K562 (cell line): ENCODE results near the gene POLRMT. TPM values are rescaled to one million over a fixed set of nuclear protein-coding genes. Genes with fewer than 3 reads are reported as not detected.

ENCODE experiments used
- CREB1 ChIP-seq, 2 experiments: sonication (generic) in 1 of 2; formaldehyde crosslinking in 1 of 2; IDR thresholded peaks; 2 replicates each; pipeline versions ENCODE4 v1.6.1 to v1.8.0; 2012 to 2022; ENCODE audit warnings: inconsistent platforms in 1 of 2, mild to moderate bottlenecking in 1 of 2, missing genetic modification reagents in 1 of 2, moderate library complexity in 1 of 2
- DNMT1 ChIP-seq: fragments of 450-650 bp; IDR thresholded peaks from 2 replicates; pipeline ENCODE4 v1.6.1; 2016; ENCODE audit warnings: antibody characterized with exemption, mild to moderate bottlenecking
- MEF2A ChIP-seq: IDR thresholded peaks from 2 replicates; pipeline ENCODE4 v1.6.1; 2011; ENCODE audit warnings: low read depth, mild to moderate bottlenecking, low read length, moderate library complexity; ENCODE audit not compliant: control insufficient read depth
- SRSF3 ChIP-seq: fragments of 200-400 bp; formaldehyde crosslinking; IDR thresholded peaks from 2 replicates; pipeline ENCODE4 v1.6.1; 2016; ENCODE audit warnings: mild to moderate bottlenecking, low read length, moderate library complexity; ENCODE audit not compliant: insufficient read depth
- WHSC1 ChIP-seq: IDR thresholded peaks from one replicate; pipeline ENCODE4 v1.6.1; 2012; ENCODE audit warnings: low read length, control low read depth, inconsistent platforms
- XRCC3 ChIP-seq: fragments of 450-650 bp; IDR thresholded peaks from 2 replicates; pipeline ENCODE4 v1.6.1; 2017; ENCODE audit warnings: mild to moderate bottlenecking, moderate library complexity
- XRCC4 ChIP-seq: IDR thresholded peaks from one replicate; pipeline ENCODE4 v1.6.1; 2011; ENCODE audit not compliant: insufficient read depth, insufficient read length; ENCODE audit errors: extremely low read depth
- polyA plus RNA-seq, 8 experiments: library from polyadenylated mRNA; depleted of rRNA in 4 of 8; stranded (reverse) in 5 of 8; unstranded in 3 of 8; fragments of >200 nt; fragmentation: Nextera tagmentation in 2 of 8; fragmentation: Illumina TruSeq in 1 of 8; extraction: Ambion mirVana in 2 of 8; extraction: Trizol in 1 of 8; gene quantifications; 2 replicates each; pipeline versions ENCODE4 v1.2.1 to v1.2.3, GENCODE V29; 2011 to 2014; ENCODE audit warnings: inconsistent platforms in 1 of 8, missing spikeins in 1 of 8
- total RNA-seq, 7 experiments: library from RNA; depleted of rRNA in 6 of 7; stranded (reverse); fragments of >200 nt in 6 of 7; fragmentation: Illumina TruSeq in 2 of 7; extraction: Trizol in 2 of 7; gene quantifications; 2 replicates each; pipeline versions ENCODE4 v1.2.1 to v1.2.3, GENCODE V29; 2011 to 2021; ENCODE audit warnings: low replicate concordance in 1 of 7
- TF ChIP-seq, protein P1 (sequence below): fragments of 450-650 bp; IDR thresholded peaks from 2 replicates; pipeline ENCODE4 v1.6.1; 2018; ENCODE audit not compliant: partially characterized antibody
- TF ChIP-seq, protein P2 (sequence below): fragments of 450-650 bp; IDR thresholded peaks from 2 replicates; pipeline ENCODE4 v1.6.1; 2017; ENCODE audit warnings: antibody characterized with exemption, mild to moderate bottlenecking
- TF ChIP-seq, protein P3 (sequence below): fragments of 250-450 bp; sonication (Bioruptor Pico); IDR thresholded peaks from 2 replicates; pipeline ENCODE4 v1.8.0; 2021; ENCODE audit warnings: borderline replicate concordance, mild to moderate bottlenecking, moderate library complexity; ENCODE audit not compliant: poor library complexity, severe bottlenecking
- TF ChIP-seq, protein P4 (sequence below): IDR thresholded peaks from 2 replicates; pipeline ENCODE4 v1.6.1; 2016; ENCODE audit warnings: missing genetic modification characterization, missing compliant biosample characterization
- TF ChIP-seq, protein P5 (sequence below): sonication (generic); formaldehyde crosslinking; IDR thresholded peaks from 2 replicates; pipeline ENCODE4 v1.8.1; 2023; ENCODE audit warnings: mild to moderate bottlenecking, missing genetic modification reagents
- TF ChIP-seq, protein P6 (sequence below), 2 experiments: fragments of 250-450 bp in 1 of 2; fragments of 450-650 bp in 1 of 2; sonication (Bioruptor Pico) in 1 of 2; IDR thresholded peaks; 2 replicates each; pipeline versions ENCODE4 v1.6.1 to v1.8.0; 2016 to 2021; ENCODE audit warnings: mild to moderate bottlenecking in 2 of 2, moderate library complexity in 2 of 2, missing compliant biosample characterization in 1 of 2, missing genetic modification characterization in 1 of 2

Gene POLRMT
- total and polyA plus RNA-seq, 9 of the 15 experiments (the other 6 are each of a cell fraction or from before 2014, with no cell fraction given): 30.3 to 144 (median 68.0) TPM

DNA sequence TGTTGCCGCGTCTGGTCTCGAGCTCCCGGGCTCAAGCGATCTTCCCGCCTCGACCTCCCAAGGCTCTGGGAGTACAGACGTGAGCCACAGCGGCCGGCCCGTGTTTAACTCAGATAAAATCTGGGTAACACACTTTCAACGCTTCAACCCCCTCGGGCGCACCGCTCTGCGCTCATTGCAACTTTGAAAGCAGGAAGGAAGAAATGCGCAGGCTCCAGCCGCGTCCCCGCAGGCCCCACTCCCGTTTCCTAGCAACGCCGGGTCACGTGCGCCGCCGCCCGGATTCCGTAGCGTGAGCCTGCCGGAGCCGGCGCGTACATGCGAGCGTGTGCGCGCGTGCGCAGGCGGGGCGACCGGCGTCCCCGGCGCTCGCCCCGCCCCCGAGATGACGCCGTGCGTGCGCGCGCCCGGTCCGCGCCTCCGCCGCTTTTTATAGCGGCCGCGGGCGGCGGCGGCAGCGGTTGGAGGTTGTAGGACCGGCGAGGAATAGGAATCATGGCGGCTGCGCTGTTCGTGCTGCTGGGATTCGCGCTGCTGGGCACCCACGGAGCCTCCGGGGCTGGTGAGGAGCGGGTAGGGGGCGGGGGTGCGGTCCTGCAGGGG, 61.1 kb downstream of the POLRMT start, which contains the start of gene BSG (continued):
- TF ChIP-seq, protein P1, sequence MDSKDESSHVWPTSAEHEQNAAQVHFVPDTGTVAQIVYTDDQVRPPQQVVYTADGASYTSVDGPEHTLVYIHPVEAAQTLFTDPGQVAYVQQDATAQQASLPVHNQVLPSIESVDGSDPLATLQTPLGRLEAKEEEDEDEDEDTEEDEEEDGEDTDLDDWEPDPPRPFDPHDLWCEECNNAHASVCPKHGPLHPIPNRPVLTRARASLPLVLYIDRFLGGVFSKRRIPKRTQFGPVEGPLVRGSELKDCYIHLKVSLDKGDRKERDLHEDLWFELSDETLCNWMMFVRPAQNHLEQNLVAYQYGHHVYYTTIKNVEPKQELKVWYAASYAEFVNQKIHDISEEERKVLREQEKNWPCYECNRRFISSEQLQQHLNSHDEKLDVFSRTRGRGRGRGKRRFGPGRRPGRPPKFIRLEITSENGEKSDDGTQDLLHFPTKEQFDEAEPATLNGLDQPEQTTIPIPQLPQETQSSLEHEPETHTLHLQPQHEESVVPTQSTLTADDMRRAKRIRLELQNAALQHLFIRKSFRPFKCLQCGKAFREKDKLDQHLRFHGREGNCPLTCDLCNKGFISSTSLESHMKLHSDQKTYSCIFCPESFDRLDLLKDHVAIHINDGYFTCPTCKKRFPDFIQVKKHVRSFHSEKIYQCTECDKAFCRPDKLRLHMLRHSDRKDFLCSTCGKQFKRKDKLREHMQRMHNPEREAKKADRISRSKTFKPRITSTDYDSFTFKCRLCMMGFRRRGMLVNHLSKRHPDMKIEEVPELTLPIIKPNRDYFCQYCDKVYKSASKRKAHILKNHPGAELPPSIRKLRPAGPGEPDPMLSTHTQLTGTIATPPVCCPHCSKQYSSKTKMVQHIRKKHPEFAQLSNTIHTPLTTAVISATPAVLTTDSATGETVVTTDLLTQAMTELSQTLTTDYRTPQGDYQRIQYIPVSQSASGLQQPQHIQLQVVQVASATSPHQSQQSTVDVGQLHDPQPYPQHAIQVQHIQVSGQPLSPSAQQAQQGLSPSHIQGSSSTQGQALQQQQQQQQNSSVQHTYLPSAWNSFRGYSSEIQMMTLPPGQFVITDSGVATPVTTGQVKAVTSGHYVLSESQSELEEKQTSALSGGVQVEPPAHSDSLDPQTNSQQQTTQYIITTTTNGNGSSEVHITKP: no peak
- TF ChIP-seq CREB1 (IDR thresholded peaks at IDR 0.05): peak; percentile 75; the same call in 1 of the 2 replicates
- peak; percentile 60; the same call in 1 of the 2 replicates for TF ChIP-seq CREB1 (CRISPR knock-in tag; IDR thresholded peaks at IDR 0.05)
- no peak for TF ChIP-seq XRCC3
- TF ChIP-seq DNMT1: no peak
- TF ChIP-seq WHSC1: no peak
- no peak for TF ChIP-seq XRCC4
- TF ChIP-seq, protein P2, sequence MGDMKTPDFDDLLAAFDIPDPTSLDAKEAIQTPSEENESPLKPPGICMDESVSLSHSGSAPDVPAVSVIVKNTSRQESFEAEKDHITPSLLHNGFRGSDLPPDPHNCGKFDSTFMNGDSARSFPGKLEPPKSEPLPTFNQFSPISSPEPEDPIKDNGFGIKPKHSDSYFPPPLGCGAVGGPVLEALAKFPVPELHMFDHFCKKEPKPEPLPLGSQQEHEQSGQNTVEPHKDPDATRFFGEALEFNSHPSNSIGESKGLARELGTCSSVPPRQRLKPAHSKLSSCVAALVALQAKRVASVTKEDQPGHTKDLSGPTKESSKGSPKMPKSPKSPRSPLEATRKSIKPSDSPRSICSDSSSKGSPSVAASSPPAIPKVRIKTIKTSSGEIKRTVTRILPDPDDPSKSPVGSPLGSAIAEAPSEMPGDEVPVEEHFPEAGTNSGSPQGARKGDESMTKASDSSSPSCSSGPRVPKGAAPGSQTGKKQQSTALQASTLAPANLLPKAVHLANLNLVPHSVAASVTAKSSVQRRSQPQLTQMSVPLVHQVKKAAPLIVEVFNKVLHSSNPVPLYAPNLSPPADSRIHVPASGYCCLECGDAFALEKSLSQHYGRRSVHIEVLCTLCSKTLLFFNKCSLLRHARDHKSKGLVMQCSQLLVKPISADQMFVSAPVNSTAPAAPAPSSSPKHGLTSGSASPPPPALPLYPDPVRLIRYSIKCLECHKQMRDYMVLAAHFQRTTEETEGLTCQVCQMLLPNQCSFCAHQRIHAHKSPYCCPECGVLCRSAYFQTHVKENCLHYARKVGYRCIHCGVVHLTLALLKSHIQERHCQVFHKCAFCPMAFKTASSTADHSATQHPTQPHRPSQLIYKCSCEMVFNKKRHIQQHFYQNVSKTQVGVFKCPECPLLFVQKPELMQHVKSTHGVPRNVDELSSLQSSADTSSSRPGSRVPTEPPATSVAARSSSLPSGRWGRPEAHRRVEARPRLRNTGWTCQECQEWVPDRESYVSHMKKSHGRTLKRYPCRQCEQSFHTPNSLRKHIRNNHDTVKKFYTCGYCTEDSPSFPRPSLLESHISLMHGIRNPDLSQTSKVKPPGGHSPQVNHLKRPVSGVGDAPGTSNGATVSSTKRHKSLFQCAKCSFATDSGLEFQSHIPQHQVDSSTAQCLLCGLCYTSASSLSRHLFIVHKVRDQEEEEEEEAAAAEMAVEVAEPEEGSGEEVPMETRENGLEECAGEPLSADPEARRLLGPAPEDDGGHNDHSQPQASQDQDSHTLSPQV: no peak
- TF ChIP-seq, protein P3, sequence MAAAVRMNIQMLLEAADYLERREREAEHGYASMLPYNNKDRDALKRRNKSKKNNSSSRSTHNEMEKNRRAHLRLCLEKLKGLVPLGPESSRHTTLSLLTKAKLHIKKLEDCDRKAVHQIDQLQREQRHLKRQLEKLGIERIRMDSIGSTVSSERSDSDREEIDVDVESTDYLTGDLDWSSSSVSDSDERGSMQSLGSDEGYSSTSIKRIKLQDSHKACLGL (CRISPR knock-in tag): no peak
- TF ChIP-seq, protein P4, sequence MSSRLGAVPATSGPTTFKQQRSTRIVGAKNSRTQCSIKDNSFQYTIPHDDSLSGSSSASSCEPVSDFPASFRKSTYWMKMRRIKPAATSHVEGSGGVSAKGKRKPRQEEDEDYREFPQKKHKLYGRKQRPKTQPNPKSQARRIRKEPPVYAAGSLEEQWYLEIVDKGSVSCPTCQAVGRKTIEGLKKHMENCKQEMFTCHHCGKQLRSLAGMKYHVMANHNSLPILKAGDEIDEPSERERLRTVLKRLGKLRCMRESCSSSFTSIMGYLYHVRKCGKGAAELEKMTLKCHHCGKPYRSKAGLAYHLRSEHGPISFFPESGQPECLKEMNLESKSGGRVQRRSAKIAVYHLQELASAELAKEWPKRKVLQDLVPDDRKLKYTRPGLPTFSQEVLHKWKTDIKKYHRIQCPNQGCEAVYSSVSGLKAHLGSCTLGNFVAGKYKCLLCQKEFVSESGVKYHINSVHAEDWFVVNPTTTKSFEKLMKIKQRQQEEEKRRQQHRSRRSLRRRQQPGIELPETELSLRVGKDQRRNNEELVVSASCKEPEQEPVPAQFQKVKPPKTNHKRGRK (tag): no peak
- TF ChIP-seq, protein P5, sequence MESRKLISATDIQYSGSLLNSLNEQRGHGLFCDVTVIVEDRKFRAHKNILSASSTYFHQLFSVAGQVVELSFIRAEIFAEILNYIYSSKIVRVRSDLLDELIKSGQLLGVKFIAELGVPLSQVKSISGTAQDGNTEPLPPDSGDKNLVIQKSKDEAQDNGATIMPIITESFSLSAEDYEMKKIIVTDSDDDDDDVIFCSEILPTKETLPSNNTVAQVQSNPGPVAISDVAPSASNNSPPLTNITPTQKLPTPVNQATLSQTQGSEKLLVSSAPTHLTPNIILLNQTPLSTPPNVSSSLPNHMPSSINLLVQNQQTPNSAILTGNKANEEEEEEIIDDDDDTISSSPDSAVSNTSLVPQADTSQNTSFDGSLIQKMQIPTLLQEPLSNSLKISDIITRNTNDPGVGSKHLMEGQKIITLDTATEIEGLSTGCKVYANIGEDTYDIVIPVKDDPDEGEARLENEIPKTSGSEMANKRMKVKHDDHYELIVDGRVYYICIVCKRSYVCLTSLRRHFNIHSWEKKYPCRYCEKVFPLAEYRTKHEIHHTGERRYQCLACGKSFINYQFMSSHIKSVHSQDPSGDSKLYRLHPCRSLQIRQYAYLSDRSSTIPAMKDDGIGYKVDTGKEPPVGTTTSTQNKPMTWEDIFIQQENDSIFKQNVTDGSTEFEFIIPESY (CRISPR knock-in tag): no peak
- no peak; the same call in 1 of the 2 replicates for TF ChIP-seq MEF2A
- TF ChIP-seq, protein P6, sequence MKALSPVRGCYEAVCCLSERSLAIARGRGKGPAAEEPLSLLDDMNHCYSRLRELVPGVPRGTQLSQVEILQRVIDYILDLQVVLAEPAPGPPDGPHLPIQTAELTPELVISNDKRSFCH (CRISPR knock-in tag; IDR thresholded peaks at IDR 0.05): no peak
- TF ChIP-seq, protein P6 (tag; IDR thresholded peaks at IDR 0.05): peak; percentile 69; the same call in 1 of the 2 replicates
- no peak for TF ChIP-seq SRSF3
